ENCODE measurements around the gene TBC1D4. TPM values are rescaled to one million over a fixed set of nuclear protein-coding genes. Genes with fewer than 3 reads are reported as not detected.

The TBC1D4 gene
- total RNA-seq, 6 experiments from 2014 or later = 7.7 to 18.6 (median 10.3) TPM

- no peak for DNase-seq
- H3K9me3 ChIP-seq = no peaks in the 10 kb centered on the region
- no peaks in the 10 kb centered on the region for H3K36me3 ChIP-seq
- H3K27me3 ChIP-seq = no peaks in the 10 kb centered on the region
- WGBS (ENCODE audit: insufficient coverage, low coverage, low lambda C conversion rate, missing lambda C conversion rate) = 80% methylated on average over 2 of the region's 2 CpGs
- peaks cover 0 to 26% (median 9%) of the 10 kb centered on the region in 4 donors for H3K4me1 ChIP-seq
- intact Hi-C loops (cut with DNase I) = no loop called here
- H3K4me3 ChIP-seq = no peak overlapping the region
- no peak for ATAC-seq
- no peak for TF ChIP-seq CTCF (IDR thresholded peaks at IDR 0.05)
- TF ChIP-seq POLR2A (IDR thresholded peaks at IDR 0.05) = no peak
- H3K27ac ChIP-seq = no peak overlapping the region
These were observed 60.8 kb downstream of the TBC1D4 start for GRCh38 chr13:75421133-75421532.

GRCh38 chr13:75419656-75420055 lies 62.3 kb downstream of the TBC1D4 start:
- TF ChIP-seq POLR2A (IDR thresholded peaks at IDR 0.05) (no peak), CTCF (IDR thresholded peaks at IDR 0.05) (no peak)
- H3K27me3 ChIP-seq = no peaks in the 10 kb centered on the region
- H3K4me3 ChIP-seq = no peak overlapping the region
- H3K27ac ChIP-seq = no peak overlapping the region
- no peak for ATAC-seq
- WGBS (ENCODE audit: insufficient coverage, low coverage, low lambda C conversion rate, missing lambda C conversion rate) = 72% methylated on average over 6 of the region's 7 CpGs
- intact Hi-C loops (cut with DNase I) = no loop called here
- H3K4me1 ChIP-seq = peaks cover 0 to 35% (median 14%) of the 10 kb centered on the region in 4 donors
- no peaks in the 10 kb centered on the region for H3K36me3 ChIP-seq
- H3K9me3 ChIP-seq = no peaks in the 10 kb centered on the region
- no peak for DNase-seq

- 25% methylated on average over 2 of the region's 2 CpGs for WGBS (ENCODE audit: insufficient coverage, low coverage, low lambda C conversion rate, missing lambda C conversion rate)
- intact Hi-C loops (cut with DNase I) = no loop called here
- TF ChIP-seq CTCF (IDR thresholded peaks at IDR 0.05) (no peak), POLR2A (IDR thresholded peaks at IDR 0.05) (no peak)
- peak in 1 of 4 donors; percentile 33 for ATAC-seq
- H3K27me3 ChIP-seq = no peaks in the 10 kb centered on the region
- peaks cover 0 to 35% (median 14%) of the 10 kb centered on the region in 4 donors for H3K4me1 ChIP-seq
- H3K9me3 ChIP-seq = no peaks in the 10 kb centered on the region
- H3K27ac ChIP-seq = no peak overlapping the region
- DNase-seq = no peak
- no peak overlapping the region for H3K4me3 ChIP-seq
- H3K36me3 ChIP-seq = no peaks in the 10 kb centered on the region
These were observed 63.0 kb downstream of the TBC1D4 start for GRCh38 chr13:75418997-75419396.

GRCh38 chr13:75418186-75418843 lies 63.7 kb downstream of the TBC1D4 start:
- H3K4me1 ChIP-seq = peaks cover 0 to 35% (median 14%) of the 10 kb centered on the region in 4 donors
- whole genome bisulfite sequencing (ENCODE audit: insufficient coverage, low coverage, low lambda C conversion rate, missing lambda C conversion rate) = 97% methylated on average over 3 of the region's 3 CpGs

More at GRCh38 chr13:75418186-75418843, 63.7 kb downstream of the TBC1D4 start:
- Histone ChIP-seq H3K27ac (no peak overlapping the region), H3K4me3 (no peak overlapping the region), H3K36me3 (no peaks in the 10 kb centered on the region), H3K9me3 (no peaks in the 10 kb centered on the region), H3K27me3 (no peaks in the 10 kb centered on the region)
- no peak for TF ChIP-seq POLR2A (IDR thresholded peaks at IDR 0.05)
- no peak for TF ChIP-seq CTCF (IDR thresholded peaks at IDR 0.05)
- DNase-seq = no peak
- intact Hi-C loops (cut with DNase I) = no loop called here
- ATAC-seq = no peak

All from right lobe of liver (tissue), 6 donors.